Thyroid gland (tissue), 4 donors: Measurements from ENCODE around the gene POU3F2. TPM values are rescaled to one million over a fixed set of nuclear protein-coding genes. Genes with fewer than 3 reads are reported as not detected.

Experiments used
- DNase-seq, 2 donors: peaks; one replicate each; pipeline ENCODE4 v3.0.0-alpha.2; 2019
- H3K27ac ChIP-seq, 3 donors: fragments of 200-600 bp; sonication (generic); 1 replicate in 2 of 3; 2 replicates in 1 of 3; pipeline ENCODE4 v1.5.1; 2016 to 2019; ENCODE audit warnings: mild to moderate bottlenecking in 1 of 3, moderate library complexity in 1 of 3
- H3K27me3 ChIP-seq: fragments of 200-600 bp; sonication (generic); one replicate; pipeline ENCODE4 v1.5.1; 2019
- H3K36me3 ChIP-seq, 2 donors: fragments of 200-600 bp; sonication (generic); one replicate each; pipeline ENCODE4 v1.5.1; 2016 to 2019
- H3K4me1 ChIP-seq, 2 donors: fragments of 200-600 bp; sonication (generic); one replicate each; pipeline ENCODE4 v1.5.1; 2017 to 2019
- H3K4me3 ChIP-seq, 3 donors: fragments of 200-600 bp; sonication (generic); replicated peaks in 1 of 3; 1 replicate in 2 of 3; 2 replicates in 1 of 3; pipeline ENCODE4 v1.5.1; 2016; ENCODE audit warnings: mild to moderate bottlenecking in 1 of 3
- H3K9me3 ChIP-seq: fragments of 200-600 bp; sonication (generic); one replicate; pipeline ENCODE4 v1.5.1; 2017
- POLR2A ChIP-seq, 2 donors: fragments of 450-650 bp; IDR thresholded peaks; one replicate each; pipeline ENCODE4 v1.6.1; 2017; ENCODE audit warnings: antibody characterized with exemption in 2 of 2, mild to moderate bottlenecking in 2 of 2, moderate library complexity in 1 of 2
- WGBS, 2 donors: methylation state at CpG; one replicate each; pipeline ENCODE4 v1.1.5; 2017; 5-methylcytosine and 5-hydroxymethylcytosine counted together
- intact Hi-C: fragments of 100-400 bp; cut with DNase I; formaldehyde crosslinking; loops from one replicate; pipeline ENCODE4 v1.15.1; 2023
- total RNA-seq, 4 donors: library from RNA; depleted of rRNA; stranded (reverse); fragments of >200 nt; gene quantifications; one replicate each; pipeline ENCODE4 v1.2.3, GENCODE V29; 2016
- TF ChIP-seq, protein P1 (sequence below), 6 experiments: fragments of 200-600 bp in 3 of 6; fragments of 450-650 bp in 3 of 6; sonication (generic) in 3 of 6; IDR thresholded peaks; one replicate each; pipeline ENCODE4 v1.5.1; 2016 to 2019; ENCODE audit warnings: antibody characterized with exemption in 6 of 6, mild to moderate bottlenecking in 2 of 6, inconsistent platforms in 1 of 6, moderate library complexity in 1 of 6

The POU3F2 gene
- total RNA-seq, 4 donors from 2014 or later, result not detected

DNA sequence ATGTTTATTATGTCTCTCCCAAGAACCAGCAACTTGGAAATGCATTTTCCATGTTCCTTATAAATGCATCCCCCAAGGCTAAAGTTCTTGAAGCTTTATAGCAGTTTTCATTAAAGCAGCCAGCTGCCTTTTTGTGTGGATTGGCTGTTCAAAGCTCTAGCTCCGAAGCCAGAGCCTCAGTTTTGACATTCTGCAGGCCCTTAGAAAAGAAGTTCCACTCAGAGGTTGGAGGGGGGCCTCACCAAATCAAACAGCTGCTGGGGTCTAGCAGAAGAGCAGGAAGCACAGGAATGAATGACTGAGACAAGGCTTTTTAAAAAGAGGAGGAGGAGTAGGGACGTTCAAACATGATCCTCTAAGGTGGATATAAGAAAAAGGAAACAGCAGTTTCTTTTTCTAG, 4.2 kb upstream of the POU3F2 start:
- H3K9me3 ChIP-seq, result no peaks in the 10 kb centered on the region
- peaks cover 54% of the 10 kb centered on the region for H3K27me3 ChIP-seq
- no peak for DNase-seq
- intact Hi-C loops, result no loop called here
- no peaks in the 10 kb centered on the region for H3K36me3 ChIP-seq
- 11 to 18% methylated on average over 2 of the region's 2 CpGs for WGBS, 2 donors
- H3K27ac ChIP-seq, result no peak overlapping the region
- peaks cover 31 to 39% of the 10 kb centered on the region in 2 donors for H3K4me1 ChIP-seq
- TF ChIP-seq, protein P1, sequence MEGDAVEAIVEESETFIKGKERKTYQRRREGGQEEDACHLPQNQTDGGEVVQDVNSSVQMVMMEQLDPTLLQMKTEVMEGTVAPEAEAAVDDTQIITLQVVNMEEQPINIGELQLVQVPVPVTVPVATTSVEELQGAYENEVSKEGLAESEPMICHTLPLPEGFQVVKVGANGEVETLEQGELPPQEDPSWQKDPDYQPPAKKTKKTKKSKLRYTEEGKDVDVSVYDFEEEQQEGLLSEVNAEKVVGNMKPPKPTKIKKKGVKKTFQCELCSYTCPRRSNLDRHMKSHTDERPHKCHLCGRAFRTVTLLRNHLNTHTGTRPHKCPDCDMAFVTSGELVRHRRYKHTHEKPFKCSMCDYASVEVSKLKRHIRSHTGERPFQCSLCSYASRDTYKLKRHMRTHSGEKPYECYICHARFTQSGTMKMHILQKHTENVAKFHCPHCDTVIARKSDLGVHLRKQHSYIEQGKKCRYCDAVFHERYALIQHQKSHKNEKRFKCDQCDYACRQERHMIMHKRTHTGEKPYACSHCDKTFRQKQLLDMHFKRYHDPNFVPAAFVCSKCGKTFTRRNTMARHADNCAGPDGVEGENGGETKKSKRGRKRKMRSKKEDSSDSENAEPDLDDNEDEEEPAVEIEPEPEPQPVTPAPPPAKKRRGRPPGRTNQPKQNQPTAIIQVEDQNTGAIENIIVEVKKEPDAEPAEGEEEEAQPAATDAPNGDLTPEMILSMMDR (IDR thresholded peaks at IDR 0.05), result no peak
- no peak for TF ChIP-seq POLR2A (IDR thresholded peaks at IDR 0.05)
- no peak overlapping the region for H3K4me3 ChIP-seq

DNA sequence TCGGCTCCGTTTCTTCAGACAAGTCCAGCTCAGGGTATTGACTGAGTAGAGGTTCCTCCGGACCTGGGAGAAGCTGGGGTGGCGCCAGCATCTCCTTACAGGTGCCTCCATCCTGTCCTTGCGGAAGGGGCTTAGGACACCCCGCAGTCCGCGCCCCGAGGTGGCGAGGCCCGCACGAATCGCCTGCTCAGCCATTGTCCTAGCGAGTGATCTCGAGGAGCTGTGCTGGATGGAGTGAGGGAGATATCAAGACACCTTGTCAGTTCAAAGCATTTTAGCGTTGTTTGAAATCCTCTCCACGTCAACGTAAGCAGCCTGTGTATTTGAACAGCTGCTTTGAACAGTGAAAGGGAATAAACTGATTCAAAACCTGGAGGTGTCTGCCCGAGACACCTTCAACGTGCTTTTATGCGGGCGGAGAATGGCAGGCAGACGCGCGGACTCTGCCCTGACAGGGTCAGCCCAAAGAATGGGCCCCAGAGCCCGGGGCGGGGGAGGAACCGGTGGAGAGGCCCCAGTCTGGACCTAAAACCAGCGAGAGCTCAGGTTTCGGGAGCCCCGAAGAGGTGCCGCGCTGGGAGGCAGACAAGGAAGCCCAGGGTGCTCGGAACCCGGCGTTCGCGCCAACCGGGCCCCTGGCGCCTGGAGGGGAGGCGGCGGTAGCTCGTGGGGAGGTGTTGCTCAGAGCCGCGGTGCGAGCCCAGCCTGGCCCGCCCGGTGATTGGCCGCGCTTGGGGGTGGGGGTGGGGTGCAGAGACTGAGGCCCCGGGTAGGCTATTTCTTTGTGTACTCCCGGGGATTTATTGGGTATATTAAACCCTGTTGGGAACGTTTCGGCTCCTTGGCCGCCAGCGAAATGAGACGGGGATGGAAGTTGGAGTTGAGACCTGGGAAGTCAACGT, 3.1 kb upstream of the POU3F2 start:
- H3K4me3 ChIP-seq, result no peak overlapping the region
- no peaks in the 10 kb centered on the region for H3K36me3 ChIP-seq
- DNase-seq, result no peak
- 5% methylated on average over 27 to 58 of the region's 58 CpGs for WGBS, 2 donors
- H3K4me1 ChIP-seq, result peaks cover 41 to 50% of the 10 kb centered on the region in 2 donors
- intact Hi-C loops, result no loop called here
- no peaks in the 10 kb centered on the region for H3K9me3 ChIP-seq
- peaks cover 54% of the 10 kb centered on the region for H3K27me3 ChIP-seq
- no peak overlapping the region for H3K27ac ChIP-seq
- TF ChIP-seq, protein P1 (IDR thresholded peaks at IDR 0.05), result no peak
- TF ChIP-seq POLR2A (IDR thresholded peaks at IDR 0.05), result no peak

DNA sequence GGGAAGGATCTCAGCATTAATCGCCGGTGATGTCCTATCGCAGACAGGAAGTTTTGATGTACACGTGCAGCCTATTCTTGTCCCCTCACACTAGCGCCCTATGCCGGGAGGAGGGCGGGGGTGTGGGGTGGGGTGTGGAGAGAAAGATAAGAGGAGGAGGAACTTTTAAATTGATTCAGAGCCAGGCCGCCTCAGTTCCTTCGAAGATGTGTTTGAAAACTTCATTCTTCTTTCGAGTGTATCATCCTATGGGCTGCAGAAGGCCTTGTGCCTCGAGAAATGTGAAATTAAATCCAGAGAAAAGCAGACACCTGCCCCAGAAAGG, 2.5 kb upstream of the POU3F2 start:
- Histone ChIP-seq H3K36me3 (no peaks in the 10 kb centered on the region), H3K27ac (no peak overlapping the region), H3K27me3 (peaks cover 54% of the 10 kb centered on the region), H3K4me1 (peaks cover 41 to 50% of the 10 kb centered on the region in 2 donors), H3K9me3 (no peaks in the 10 kb centered on the region), H3K4me3 (no peak overlapping the region)
- DNase-seq, result no peak
- TF ChIP-seq, protein P1 (IDR thresholded peaks at IDR 0.05), result no peak
- TF ChIP-seq POLR2A (IDR thresholded peaks at IDR 0.05), result no peak
- intact Hi-C loops, result no loop called here
- 3% methylated on average over 11 of the region's 11 CpGs for WGBS, 2 donors

DNA sequence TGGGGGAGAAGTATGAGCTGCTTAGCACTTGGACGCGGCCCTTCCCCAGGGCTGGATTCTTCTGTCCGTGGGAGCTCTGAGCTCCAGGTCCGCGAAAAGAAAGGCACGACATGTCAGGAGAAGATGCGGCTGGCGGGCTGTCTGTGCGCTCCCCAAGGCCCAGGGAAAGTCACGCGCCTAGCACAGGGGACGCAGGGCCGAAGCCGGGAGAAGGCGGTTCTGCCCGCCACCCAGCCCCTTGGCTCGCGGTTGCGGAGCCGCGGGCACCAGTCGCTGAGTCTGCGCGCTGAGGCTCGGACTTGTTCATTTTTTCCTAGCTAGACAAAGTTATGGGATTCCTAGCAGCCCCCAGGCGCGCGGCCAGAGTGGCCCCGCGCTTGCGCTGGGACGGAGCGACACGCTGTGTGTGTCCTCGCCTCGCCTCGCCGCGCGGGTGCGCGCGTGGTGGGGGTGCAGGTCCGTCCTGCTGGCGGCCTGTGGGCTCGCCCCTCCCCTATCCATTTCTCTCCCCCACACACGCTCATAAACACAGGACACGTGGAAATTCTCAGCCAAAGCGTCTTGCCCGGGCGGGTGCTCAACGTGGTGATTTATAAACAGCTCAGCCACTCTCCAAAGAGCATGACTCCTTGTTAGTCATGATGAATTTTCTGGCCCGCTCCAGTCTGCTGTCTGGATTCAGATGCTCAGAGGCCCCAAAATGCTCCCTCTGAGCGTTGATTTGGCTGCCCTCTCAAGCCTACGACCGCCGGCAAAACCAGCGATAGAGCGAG, 1.9 kb upstream of the POU3F2 start:
- 1 to 3% methylated on average over 21 to 23 of the region's 59 CpGs for WGBS, 2 donors
- peaks cover 41 to 50% of the 10 kb centered on the region in 2 donors for H3K4me1 ChIP-seq
- peak; percentile 33 to 39 for DNase-seq
- TF ChIP-seq POLR2A (IDR thresholded peaks at IDR 0.05), result no peak
- TF ChIP-seq, protein P1 (IDR thresholded peaks at IDR 0.05), result no peak
- intact Hi-C loops, result no loop called here
- H3K4me3 ChIP-seq, result peak overlapping the region in 1 of 3 donors; percentile 34
- H3K27ac ChIP-seq, result no peak overlapping the region
- H3K9me3 ChIP-seq, result no peaks in the 10 kb centered on the region
- no peaks in the 10 kb centered on the region for H3K36me3 ChIP-seq
- H3K27me3 ChIP-seq, result peaks cover 54% of the 10 kb centered on the region

DNA sequence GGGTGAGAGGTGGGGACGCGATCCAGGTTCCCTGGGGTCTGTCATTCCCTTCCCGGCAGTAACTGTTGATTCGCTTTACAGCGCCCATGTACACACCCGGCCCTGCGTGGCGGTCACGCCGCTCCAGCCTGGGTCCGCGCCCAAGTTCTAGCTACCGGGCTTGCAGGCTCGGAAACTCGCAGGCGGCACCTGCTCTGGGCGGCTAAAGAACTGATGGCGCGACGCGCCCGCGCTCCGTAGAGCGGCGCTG, 1.4 kb upstream of the POU3F2 start:
- H3K9me3 ChIP-seq, result no peaks in the 10 kb centered on the region
- H3K27me3 ChIP-seq, result peaks cover 54% of the 10 kb centered on the region
- DNase-seq, result peak; percentile 40 to 45
- TF ChIP-seq, protein P1 (IDR thresholded peaks at IDR 0.05), result no peak
- TF ChIP-seq POLR2A (IDR thresholded peaks at IDR 0.05), result no peak
- H3K36me3 ChIP-seq, result no peaks in the 10 kb centered on the region
- H3K4me1 ChIP-seq, result peaks cover 37 to 50% of the 10 kb centered on the region in 2 donors
- intact Hi-C loops, result no loop called here
- peak overlapping the region in 1 of 3 donors; percentile 34 for H3K4me3 ChIP-seq
- H3K27ac ChIP-seq, result no peak overlapping the region
- 0% methylated on average over 8 of the region's 26 CpGs; no CpG with 5 or more reads in 1 of the 2 donors for WGBS, 2 donors
